MV-4-11 (cell line): ENCODE measurements around the gene MUSTN1.
A peak's percentile ranks its signal among the peaks of the same experiment; 100 is the strongest.

ENCODE experiments used
- DNase-seq: peaks from one replicate; lab custom pipeline; 2025; lab: John Stamatoyannopoulos, UW

The MUSTN1 gene

GRCh38 chr3:52835766-52836470 is 1.1 kb upstream of the MUSTN1 start:
- no peak for DNase-seq

GRCh38 chr3:52833202-52833601 is 1.6 kb downstream of the MUSTN1 start:
- DNase-seq = no peak

- DNase-seq = peak; percentile 79
Observed at GRCh38 chr3:52831500-52832301, 3.1 kb downstream of the MUSTN1 start.

GRCh38 chr3:52830535-52831258 is 4.1 kb downstream of the MUSTN1 start, which contains the start of gene ITIH4:
Gene ITIH4, minus strand, starts transcription at chr3:52830672. Its CDS starts 30 bp downstream, at chr3:52830642.
- no peak for DNase-seq

- DNase-seq = peak; percentile 82
Observed at GRCh38 chr3:52829906-52830463, 4.8 kb downstream of the MUSTN1 start.

- no peak for DNase-seq
Observed at GRCh38 chr3:52829482-52829881, 5.3 kb downstream of the MUSTN1 start.

- DNase-seq = no peak
Observed at GRCh38 chr3:52827866-52828376, 6.9 kb downstream of the MUSTN1 start.

- peak; percentile 68 for DNase-seq
Observed at GRCh38 chr3:52827441-52827840, 7.4 kb downstream of the MUSTN1 start.

GRCh38 chr3:52824037-52824436 is 10.8 kb downstream of the MUSTN1 start:
- no peak for DNase-seq

- no peak for DNase-seq
Observed at GRCh38 chr3:52822363-52822762, 12.5 kb downstream of the MUSTN1 start.

GRCh38 chr3:52820736-52821135 is 14.1 kb downstream of the MUSTN1 start:
- no peak for DNase-seq

- no peak for DNase-seq
Observed at GRCh38 chr3:52819936-52820335, 14.9 kb downstream of the MUSTN1 start.

- DNase-seq = no peak
Observed at GRCh38 chr3:52817860-52818259, 17.0 kb downstream of the MUSTN1 start.

GRCh38 chr3:52817221-52817620 is 17.6 kb downstream of the MUSTN1 start:
- DNase-seq = no peak

GRCh38 chr3:52816654-52817053 is 18.2 kb downstream of the MUSTN1 start:
- no peak for DNase-seq

- DNase-seq = no peak
Observed at GRCh38 chr3:52816199-52816598, 18.6 kb downstream of the MUSTN1 start.

GRCh38 chr3:52813810-52814209 is 21.0 kb downstream of the MUSTN1 start:
- no peak for DNase-seq

- no peak for DNase-seq
Observed at GRCh38 chr3:52811452-52812011, 23.3 kb downstream of the MUSTN1 start.

- no peak for DNase-seq
Observed at GRCh38 chr3:52810923-52811322, 23.9 kb downstream of the MUSTN1 start.

GRCh38 chr3:52809662-52810377 is 25.0 kb downstream of the MUSTN1 start:
- DNase-seq = no peak

- DNase-seq = no peak
Observed at GRCh38 chr3:52809149-52809548, 25.7 kb downstream of the MUSTN1 start.
